Activated CD8-positive, alpha-beta T cell treated with anti-CD3 and anti-CD28 coated beads for 36 hours (primary cell): ENCODE results near the gene PITPNC1. TPM values are rescaled to one million over a fixed set of nuclear protein-coding genes. Genes with fewer than 3 reads are reported as not detected.

Source experiments
- ATAC-seq: fragments of 200-7000 bp; cut with Tn5 transposase; one replicate; pipeline ENCODE4 v1.10.0; 2021; ENCODE audit warnings: mild to moderate bottlenecking, moderate library complexity
- CTCF ChIA-PET: fragments of 350-600 bp; sonication (Branson Sonifier 250); formaldehyde crosslinking; loops from one replicate; lab custom pipeline; 2021; ENCODE audit warnings: antibody characterized with exemption; lab: Charles Lee
- POLR2A ChIA-PET: fragments of 350-600 bp; sonication (Branson Sonifier 250); formaldehyde crosslinking; loops from one replicate; lab custom pipeline; 2021; ENCODE audit warnings: antibody characterized with exemption; lab: Charles Lee
- DNase-seq: peaks from one replicate; pipeline ENCODE4 v3.0.0-alpha.2; 2020
- H3K27ac Mint-ChIP-seq: one replicate; pipeline ENCODE4 v1.8.0; 2021; ENCODE audit warnings: mild to moderate bottlenecking, mixed read lengths
- H3K27me3 Mint-ChIP-seq: one replicate; pipeline ENCODE4 v1.8.0; 2021; ENCODE audit warnings: mixed read lengths
- H3K36me3 Mint-ChIP-seq: one replicate; pipeline ENCODE4 v1.8.0; 2021; ENCODE audit warnings: low read depth, mixed read lengths
- H3K4me1 Mint-ChIP-seq: one replicate; pipeline ENCODE4 v1.8.0; 2021; ENCODE audit warnings: low read depth, mixed read lengths
- H3K4me3 Mint-ChIP-seq: one replicate; pipeline ENCODE4 v1.8.0; 2021; ENCODE audit warnings: mild to moderate bottlenecking, moderate library complexity, mixed read lengths
- H3K9me3 Mint-ChIP-seq: one replicate; pipeline ENCODE4 v1.8.0; 2021; ENCODE audit warnings: mixed read lengths
- CTCF ChIP-seq: fragments of 200-600 bp; IDR thresholded peaks from one replicate; pipeline ENCODE4 v1.8.0; 2022; ENCODE audit warnings: antibody characterized with exemption, mild to moderate bottlenecking
- intact Hi-C: fragments of 100-400 bp; cut with micrococcal nuclease; formaldehyde crosslinking; loops from one replicate; pipeline ENCODE4 v1.10.0; 2022
- total RNA-seq, 2 experiments: library from RNA; stranded (reverse); gene quantifications; one replicate each; pipeline ENCODE4 v1.2.3, GENCODE V29; 2021

The PITPNC1 gene
- total RNA-seq, 2 experiments from 2014 or later = 51.8 to 56.3 TPM

- no peak overlapping the region for H3K4me3 Mint-ChIP-seq
- H3K4me1 Mint-ChIP-seq = peaks cover 72% of the 10 kb centered on the region
- ChIA-PET POLR2A (interaction anchor here (1.7 to 2.0 kb wide), 3 partner anchors 19 to 82 kb away, joined by 4 to 10 read pairs (median 6); partner anchors contain the start of gene PITPNC1), CTCF (interaction anchor here (1.3 to 2.3 kb wide), 2 partner anchors 15 to 81 kb away, joined by 7 to 10 read pairs; no protein-coding TSS in a partner anchor)
- ATAC-seq (no peak), DNase-seq (no peak)
- no peaks in the 10 kb centered on the region for H3K27me3 Mint-ChIP-seq
- TF ChIP-seq CTCF = no peak
- H3K36me3 Mint-ChIP-seq = peaks cover 26% of the 10 kb centered on the region
- intact Hi-C loops = no loop called here
- peak overlapping the region; percentile 3 for H3K27ac Mint-ChIP-seq
- H3K9me3 Mint-ChIP-seq = peaks cover 18% of the 10 kb centered on the region
These were observed 82.9 kb downstream of the PITPNC1 start for GRCh38 chr17:67459985-67460384.

- peak overlapping the region; percentile 90 for H3K27ac Mint-ChIP-seq
- peak; percentile 64 for DNase-seq
These were observed 84.2 kb downstream of the PITPNC1 start for GRCh38 chr17:67461228-67461780.

GRCh38 chr17:67461876-67462275, 84.8 kb downstream of the PITPNC1 start:
- POLR2A ChIA-PET = interaction anchor here (1.1 to 2.2 kb wide), 5 partner anchors 8 to 83 kb away, joined by 3 to 14 read pairs (median 4); no protein-coding TSS in a partner anchor
- CTCF ChIA-PET = interaction anchor here (0.8 to 1.4 kb wide), 3 partner anchors 63 to 88 kb away, joined by 3 to 4 read pairs (median 3); no protein-coding TSS in a partner anchor
- ATAC-seq (no peak), DNase-seq (no peak)
- Mint-ChIP-seq H3K36me3 (peaks cover 27% of the 10 kb centered on the region), H3K4me3 (no peak overlapping the region), H3K9me3 (peaks cover 16% of the 10 kb centered on the region), H3K27ac (peak overlapping the region; percentile 90), H3K4me1 (peaks cover 75% of the 10 kb centered on the region), H3K27me3 (no peaks in the 10 kb centered on the region)
- TF ChIP-seq CTCF = no peak
- intact Hi-C loops = no loop called here

More at GRCh38 chr17:67461228-67461780, 84.2 kb downstream of the PITPNC1 start:
- Mint-ChIP-seq H3K4me3 (no peak overlapping the region), H3K9me3 (peaks cover 18% of the 10 kb centered on the region), H3K4me1 (peaks cover 75% of the 10 kb centered on the region), H3K36me3 (peaks cover 26% of the 10 kb centered on the region), H3K27me3 (no peaks in the 10 kb centered on the region)
- no peak for TF ChIP-seq CTCF
- ATAC-seq = peak; percentile 62
- intact Hi-C loops = no loop called here
- POLR2A ChIA-PET = interaction anchor here (1.1 to 2.0 kb wide), 4 partner anchors 14 to 82 kb away, joined by 3 to 10 read pairs (median 5); no protein-coding TSS in a partner anchor
- CTCF ChIA-PET = interaction anchor here (0.8 to 1.4 kb wide), 4 partner anchors 14 to 87 kb away, joined by 3 to 4 read pairs (median 4); no protein-coding TSS in a partner anchor

GRCh38 chr17:67466251-67466796, 89.2 kb downstream of the PITPNC1 start:
- peak; percentile 15 for ATAC-seq
- H3K4me3 Mint-ChIP-seq = peak overlapping the region; percentile 9
- CTCF ChIA-PET = interaction anchor here (1.2 to 4.4 kb wide), 4 partner anchors 9 to 88 kb away, joined by 4 to 40 read pairs (median 16); no protein-coding TSS in a partner anchor
- intact Hi-C loops = no loop called here
- no peaks in the 10 kb centered on the region for H3K27me3 Mint-ChIP-seq
- H3K27ac Mint-ChIP-seq = peak overlapping the region; percentile 79
- H3K36me3 Mint-ChIP-seq = peaks cover 6% of the 10 kb centered on the region
- DNase-seq = peak; percentile 35
- no peak for TF ChIP-seq CTCF
- H3K9me3 Mint-ChIP-seq = no peaks in the 10 kb centered on the region
- H3K4me1 Mint-ChIP-seq = peaks cover 76% of the 10 kb centered on the region
- POLR2A ChIA-PET = interaction anchor here (0.9 to 3.8 kb wide), 6 partner anchors 9 to 84 kb away, joined by 3 to 21 read pairs (median 4); no protein-coding TSS in a partner anchor
